GM12874 (cell line): ENCODE measurements around the gene COL23A1.

ENCODE experiments used
- TF ChIP-seq, protein P1 (sequence below): IDR thresholded peaks from 2 replicates; pipeline ENCODE4 v1.5.1; 2011; ENCODE audit warnings: low read depth, mild to moderate bottlenecking, control low read depth, low read length, moderate library complexity; ENCODE audit not compliant: insufficient read depth

Gene COL23A1

GRCh38 chr5:178240766-178241165 lies 349.4 kb downstream of the COL23A1 start:
- TF ChIP-seq, protein P1, sequence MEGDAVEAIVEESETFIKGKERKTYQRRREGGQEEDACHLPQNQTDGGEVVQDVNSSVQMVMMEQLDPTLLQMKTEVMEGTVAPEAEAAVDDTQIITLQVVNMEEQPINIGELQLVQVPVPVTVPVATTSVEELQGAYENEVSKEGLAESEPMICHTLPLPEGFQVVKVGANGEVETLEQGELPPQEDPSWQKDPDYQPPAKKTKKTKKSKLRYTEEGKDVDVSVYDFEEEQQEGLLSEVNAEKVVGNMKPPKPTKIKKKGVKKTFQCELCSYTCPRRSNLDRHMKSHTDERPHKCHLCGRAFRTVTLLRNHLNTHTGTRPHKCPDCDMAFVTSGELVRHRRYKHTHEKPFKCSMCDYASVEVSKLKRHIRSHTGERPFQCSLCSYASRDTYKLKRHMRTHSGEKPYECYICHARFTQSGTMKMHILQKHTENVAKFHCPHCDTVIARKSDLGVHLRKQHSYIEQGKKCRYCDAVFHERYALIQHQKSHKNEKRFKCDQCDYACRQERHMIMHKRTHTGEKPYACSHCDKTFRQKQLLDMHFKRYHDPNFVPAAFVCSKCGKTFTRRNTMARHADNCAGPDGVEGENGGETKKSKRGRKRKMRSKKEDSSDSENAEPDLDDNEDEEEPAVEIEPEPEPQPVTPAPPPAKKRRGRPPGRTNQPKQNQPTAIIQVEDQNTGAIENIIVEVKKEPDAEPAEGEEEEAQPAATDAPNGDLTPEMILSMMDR, result no peak

- TF ChIP-seq, protein P1, result no peak
Measured at GRCh38 chr5:178240341-178240741, 349.9 kb downstream of the COL23A1 start.

- TF ChIP-seq, protein P1, result no peak
Measured at GRCh38 chr5:178238711-178239592, 351.2 kb downstream of the COL23A1 start.

- TF ChIP-seq, protein P1, result no peak
Measured at GRCh38 chr5:178238313-178238635, 351.9 kb downstream of the COL23A1 start.

DNA sequence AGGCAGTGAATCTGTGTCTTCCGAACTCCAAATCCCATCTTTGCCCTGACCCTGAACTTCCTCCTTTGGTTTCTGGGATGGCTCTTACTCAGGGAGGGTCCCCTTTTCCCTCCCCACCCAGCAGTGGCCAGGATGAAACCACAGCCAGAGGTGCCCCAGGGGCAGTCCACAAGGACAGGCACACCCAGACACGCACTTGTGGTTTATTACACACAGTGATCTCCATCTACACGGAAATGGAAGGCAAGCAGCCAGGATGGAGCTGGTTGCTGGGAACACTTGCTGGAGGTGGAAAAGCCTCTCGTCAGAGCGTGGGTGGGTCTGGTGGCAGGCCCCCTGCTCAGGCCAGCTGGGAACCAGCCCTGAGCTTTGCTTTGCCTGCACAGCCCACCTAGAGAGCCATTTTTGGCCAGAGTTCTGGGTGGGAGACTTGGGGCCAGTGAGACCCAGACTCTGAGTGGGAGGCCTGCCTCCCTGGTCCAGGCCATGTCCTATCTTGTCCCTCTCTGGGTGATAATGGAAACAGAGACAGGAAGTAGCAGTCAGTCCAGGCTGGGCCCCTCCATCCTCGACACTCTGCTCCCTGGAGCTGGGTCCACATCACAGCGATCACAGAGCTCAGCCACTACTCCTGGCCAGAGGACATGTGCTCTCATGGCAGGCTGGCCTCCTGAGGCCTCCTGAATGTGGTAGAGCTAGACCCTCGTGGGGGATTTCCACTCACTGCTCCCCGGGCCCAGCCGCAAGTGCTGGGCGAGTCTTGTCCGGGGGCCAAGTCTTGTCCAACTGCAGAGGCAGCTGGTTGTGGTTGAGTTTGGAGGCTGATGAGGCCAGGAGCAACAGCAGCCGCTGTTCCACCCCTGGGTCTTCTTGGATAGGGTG lies 352.5 kb downstream of the COL23A1 start:
- TF ChIP-seq, protein P1, result no peak

GRCh38 chr5:178236679-178237078 lies 353.5 kb downstream of the COL23A1 start:
- TF ChIP-seq, protein P1, result no peak

GRCh38 chr5:178236126-178236525 lies 354.1 kb downstream of the COL23A1 start:
- TF ChIP-seq, protein P1, result no peak
